PC-3 (cell line): ENCODE measurements around the gene BHLHE23.

Experiments
- CTCF ChIP-seq: fragments of 300-600 bp; sonication (generic); conservative IDR thresholded peaks from 2 replicates; pipeline ENCODE4 v1.5.1; 2017; ENCODE audit warnings: antibody characterized with exemption, low read depth, mild to moderate bottlenecking, low read length
- EZH2phosphoT487 ChIP-seq: fragments of 300-600 bp; sonication (generic); IDR thresholded peaks from 2 replicates; pipeline ENCODE4 v1.6.1; 2018; ENCODE audit warnings: mild to moderate bottlenecking, antibody characterized with exemption, low read length, borderline replicate concordance

DNA sequence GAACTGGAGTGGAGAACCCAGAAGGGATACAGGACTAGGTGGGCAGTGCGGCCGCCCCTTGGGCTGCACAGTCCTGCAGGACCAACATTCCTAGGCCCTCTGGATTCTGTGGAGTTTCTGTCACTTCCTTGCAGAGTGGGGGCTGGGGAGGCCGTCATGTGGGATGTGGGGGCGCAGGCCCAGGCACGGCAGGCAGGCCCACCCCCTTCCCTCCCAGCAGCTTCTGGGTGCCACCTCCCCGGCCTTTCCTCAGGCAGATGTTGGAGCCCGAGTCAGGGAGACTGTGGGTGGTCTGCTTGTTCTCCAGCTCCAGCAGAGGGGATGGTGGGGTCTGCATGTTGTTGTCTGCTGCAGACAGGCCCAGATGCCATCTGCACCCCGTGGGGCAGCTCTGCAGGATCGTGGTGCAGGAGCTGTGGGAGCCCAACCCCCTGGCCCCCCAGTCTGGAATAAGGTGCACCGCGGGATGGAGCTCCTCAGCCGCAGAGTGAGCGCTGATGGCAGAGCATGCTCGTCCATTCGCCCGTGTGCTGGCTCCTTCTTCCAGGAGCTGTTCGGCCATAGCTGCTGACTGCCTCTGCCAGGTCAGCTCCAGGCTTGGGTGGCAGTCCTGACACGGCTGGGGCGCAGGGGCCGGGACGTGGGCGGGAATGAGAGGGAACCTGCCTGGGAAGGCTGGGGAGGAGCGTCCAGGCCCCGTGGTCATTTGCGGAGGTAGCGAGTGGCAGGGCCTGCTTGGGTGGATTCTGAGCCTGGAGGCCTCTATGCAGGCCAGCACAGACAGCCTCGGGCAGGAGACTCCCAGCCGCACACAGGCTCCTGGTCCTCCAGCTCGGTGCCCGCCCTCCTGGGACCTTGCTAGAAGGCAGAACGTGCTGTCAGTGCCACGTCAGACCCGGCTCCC, 36.2 kb downstream of the BHLHE23 start:
- no peak for TF ChIP-seq EZH2phosphoT487
- no peak for TF ChIP-seq CTCF
